Measurements from ENCODE around the gene UMAD1. TPM values are rescaled to one million over a fixed set of nuclear protein-coding genes. Genes with fewer than 3 reads are reported as not detected.

UMAD1 gene
- total and polyA plus RNA-seq, 2 of the 13 experiments (the other 11 are each of a cell fraction or from before 2014, with no cell fraction given) = 16.8 to 17.6 TPM

DNA sequence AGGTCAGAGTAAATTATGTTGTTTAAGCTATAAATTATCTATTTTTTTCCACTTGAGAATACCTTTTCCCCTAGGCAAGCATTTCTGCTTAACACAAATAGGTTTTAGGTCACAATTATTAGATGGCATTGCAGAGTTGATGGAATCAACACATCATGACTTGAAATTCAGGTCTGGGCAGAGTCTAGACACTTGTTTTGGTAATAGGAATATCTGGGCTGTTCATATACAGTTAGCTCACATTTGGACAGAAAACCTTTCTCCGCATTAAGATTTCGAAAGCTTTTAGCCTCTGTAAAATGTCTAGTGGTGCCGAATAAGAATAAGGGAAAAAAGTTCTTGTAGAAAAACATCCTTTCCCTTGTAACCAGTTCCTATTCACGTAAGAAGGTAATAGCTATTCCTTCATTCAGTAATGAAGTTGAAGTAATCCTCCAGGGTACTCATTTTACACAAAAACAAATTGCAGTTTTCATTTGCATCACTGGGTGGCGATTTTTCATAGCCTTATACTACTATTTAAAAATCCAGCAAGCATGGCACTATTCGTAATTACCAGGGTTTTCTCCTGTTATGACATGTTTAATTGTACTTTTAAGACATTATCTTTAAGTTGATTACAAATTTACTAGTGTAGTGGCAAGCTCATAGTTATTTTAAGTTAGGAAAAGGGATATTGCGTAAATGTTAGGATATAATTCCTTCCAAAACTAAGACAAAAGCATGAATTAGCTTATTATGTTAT, 40.8 kb downstream of the UMAD1 start (continued):
- TF ChIP-seq ATRX (CRISPR knock-in tag; IDR thresholded peaks at IDR 0.05; ENCODE audit: borderline replicate concordance) (no peak), ZSCAN20 (CRISPR knock-in tag; IDR thresholded peaks at IDR 0.05; ENCODE audit: borderline replicate concordance) (no peak), CEBPG (CRISPR knock-in tag; IDR thresholded peaks at IDR 0.05) (no peak), THYN1 (CRISPR knock-in tag; IDR thresholded peaks at IDR 0.05; ENCODE audit: borderline replicate concordance, low read depth) (no peak), ERF (CRISPR knock-in tag; IDR thresholded peaks at IDR 0.05) (no peak)
- TF ChIP-seq, protein P1, sequence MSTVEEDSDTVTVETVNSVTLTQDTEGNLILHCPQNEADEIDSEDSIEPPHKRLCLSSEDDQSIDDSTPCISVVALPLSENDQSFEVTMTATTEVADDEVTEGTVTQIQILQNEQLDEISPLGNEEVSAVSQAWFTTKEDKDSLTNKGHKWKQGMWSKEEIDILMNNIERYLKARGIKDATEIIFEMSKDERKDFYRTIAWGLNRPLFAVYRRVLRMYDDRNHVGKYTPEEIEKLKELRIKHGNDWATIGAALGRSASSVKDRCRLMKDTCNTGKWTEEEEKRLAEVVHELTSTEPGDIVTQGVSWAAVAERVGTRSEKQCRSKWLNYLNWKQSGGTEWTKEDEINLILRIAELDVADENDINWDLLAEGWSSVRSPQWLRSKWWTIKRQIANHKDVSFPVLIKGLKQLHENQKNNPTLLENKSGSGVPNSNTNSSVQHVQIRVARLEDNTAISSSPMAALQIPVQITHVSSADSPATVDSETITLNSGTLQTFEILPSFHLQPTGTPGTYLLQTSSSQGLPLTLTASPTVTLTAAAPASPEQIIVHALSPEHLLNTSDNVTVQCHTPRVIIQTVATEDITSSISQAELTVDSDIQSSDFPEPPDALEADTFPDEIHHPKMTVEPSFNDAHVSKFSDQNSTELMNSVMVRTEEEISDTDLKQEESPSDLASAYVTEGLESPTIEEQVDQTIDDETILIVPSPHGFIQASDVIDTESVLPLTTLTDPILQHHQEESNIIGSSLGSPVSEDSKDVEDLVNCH (CRISPR knock-in tag; IDR thresholded peaks at IDR 0.05) = no peak
- TF ChIP-seq, protein P2, sequence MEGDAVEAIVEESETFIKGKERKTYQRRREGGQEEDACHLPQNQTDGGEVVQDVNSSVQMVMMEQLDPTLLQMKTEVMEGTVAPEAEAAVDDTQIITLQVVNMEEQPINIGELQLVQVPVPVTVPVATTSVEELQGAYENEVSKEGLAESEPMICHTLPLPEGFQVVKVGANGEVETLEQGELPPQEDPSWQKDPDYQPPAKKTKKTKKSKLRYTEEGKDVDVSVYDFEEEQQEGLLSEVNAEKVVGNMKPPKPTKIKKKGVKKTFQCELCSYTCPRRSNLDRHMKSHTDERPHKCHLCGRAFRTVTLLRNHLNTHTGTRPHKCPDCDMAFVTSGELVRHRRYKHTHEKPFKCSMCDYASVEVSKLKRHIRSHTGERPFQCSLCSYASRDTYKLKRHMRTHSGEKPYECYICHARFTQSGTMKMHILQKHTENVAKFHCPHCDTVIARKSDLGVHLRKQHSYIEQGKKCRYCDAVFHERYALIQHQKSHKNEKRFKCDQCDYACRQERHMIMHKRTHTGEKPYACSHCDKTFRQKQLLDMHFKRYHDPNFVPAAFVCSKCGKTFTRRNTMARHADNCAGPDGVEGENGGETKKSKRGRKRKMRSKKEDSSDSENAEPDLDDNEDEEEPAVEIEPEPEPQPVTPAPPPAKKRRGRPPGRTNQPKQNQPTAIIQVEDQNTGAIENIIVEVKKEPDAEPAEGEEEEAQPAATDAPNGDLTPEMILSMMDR (CRISPR knock-in tag; IDR thresholded peaks at IDR 0.05) = peak; percentile 64
- TF ChIP-seq, protein P3, sequence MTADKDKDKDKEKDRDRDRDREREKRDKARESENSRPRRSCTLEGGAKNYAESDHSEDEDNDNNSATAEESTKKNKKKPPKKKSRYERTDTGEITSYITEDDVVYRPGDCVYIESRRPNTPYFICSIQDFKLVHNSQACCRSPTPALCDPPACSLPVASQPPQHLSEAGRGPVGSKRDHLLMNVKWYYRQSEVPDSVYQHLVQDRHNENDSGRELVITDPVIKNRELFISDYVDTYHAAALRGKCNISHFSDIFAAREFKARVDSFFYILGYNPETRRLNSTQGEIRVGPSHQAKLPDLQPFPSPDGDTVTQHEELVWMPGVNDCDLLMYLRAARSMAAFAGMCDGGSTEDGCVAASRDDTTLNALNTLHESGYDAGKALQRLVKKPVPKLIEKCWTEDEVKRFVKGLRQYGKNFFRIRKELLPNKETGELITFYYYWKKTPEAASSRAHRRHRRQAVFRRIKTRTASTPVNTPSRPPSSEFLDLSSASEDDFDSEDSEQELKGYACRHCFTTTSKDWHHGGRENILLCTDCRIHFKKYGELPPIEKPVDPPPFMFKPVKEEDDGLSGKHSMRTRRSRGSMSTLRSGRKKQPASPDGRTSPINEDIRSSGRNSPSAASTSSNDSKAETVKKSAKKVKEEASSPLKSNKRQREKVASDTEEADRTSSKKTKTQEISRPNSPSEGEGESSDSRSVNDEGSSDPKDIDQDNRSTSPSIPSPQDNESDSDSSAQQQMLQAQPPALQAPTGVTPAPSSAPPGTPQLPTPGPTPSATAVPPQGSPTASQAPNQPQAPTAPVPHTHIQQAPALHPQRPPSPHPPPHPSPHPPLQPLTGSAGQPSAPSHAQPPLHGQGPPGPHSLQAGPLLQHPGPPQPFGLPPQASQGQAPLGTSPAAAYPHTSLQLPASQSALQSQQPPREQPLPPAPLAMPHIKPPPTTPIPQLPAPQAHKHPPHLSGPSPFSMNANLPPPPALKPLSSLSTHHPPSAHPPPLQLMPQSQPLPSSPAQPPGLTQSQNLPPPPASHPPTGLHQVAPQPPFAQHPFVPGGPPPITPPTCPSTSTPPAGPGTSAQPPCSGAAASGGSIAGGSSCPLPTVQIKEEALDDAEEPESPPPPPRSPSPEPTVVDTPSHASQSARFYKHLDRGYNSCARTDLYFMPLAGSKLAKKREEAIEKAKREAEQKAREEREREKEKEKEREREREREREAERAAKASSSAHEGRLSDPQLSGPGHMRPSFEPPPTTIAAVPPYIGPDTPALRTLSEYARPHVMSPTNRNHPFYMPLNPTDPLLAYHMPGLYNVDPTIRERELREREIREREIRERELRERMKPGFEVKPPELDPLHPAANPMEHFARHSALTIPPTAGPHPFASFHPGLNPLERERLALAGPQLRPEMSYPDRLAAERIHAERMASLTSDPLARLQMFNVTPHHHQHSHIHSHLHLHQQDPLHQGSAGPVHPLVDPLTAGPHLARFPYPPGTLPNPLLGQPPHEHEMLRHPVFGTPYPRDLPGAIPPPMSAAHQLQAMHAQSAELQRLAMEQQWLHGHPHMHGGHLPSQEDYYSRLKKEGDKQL (CRISPR knock-in tag; IDR thresholded peaks at IDR 0.05; ENCODE audit: low read depth) = no peak
